WTC11 (cell line): ENCODE results near the gene PRDM1. TPM values are rescaled to one million over a fixed set of nuclear protein-coding genes. Genes with fewer than 3 reads are reported as not detected.

Source experiments
- ATAC-seq: fragments of 200-7000 bp; cut with Tn5 transposase; 2 replicates; pipeline ENCODE4 v1.10.0; 2021; ENCODE audit warnings: mild to moderate bottlenecking, moderate library complexity
- CTCF ChIA-PET: fragments of 300-600 bp; sonication (Branson Sonifier 250); formaldehyde crosslinking; loops from one replicate; lab custom pipeline; 2021; ENCODE audit warnings: antibody characterized with exemption; lab: Charles Lee
- POLR2A ChIA-PET: fragments of 350-600 bp; sonication (Branson Sonifier 250); formaldehyde crosslinking; loops from one replicate; lab custom pipeline; 2021; ENCODE audit warnings: antibody characterized with exemption; lab: Charles Lee
- DNase-seq: peaks from one replicate; pipeline ENCODE4 v3.0.0; 2021; ENCODE audit warnings: low spot score
- H3K27ac Mint-ChIP-seq: 2 replicates; pipeline ENCODE4 v1.8.0; 2021; ENCODE audit warnings: mixed read lengths
- H3K27me3 Mint-ChIP-seq: 2 replicates; pipeline ENCODE4 v1.8.0; 2021; ENCODE audit warnings: low read depth, mild to moderate bottlenecking, moderate library complexity, mixed read lengths
- H3K36me3 Mint-ChIP-seq: 2 replicates; pipeline ENCODE4 v1.8.0; 2021; ENCODE audit warnings: mixed read lengths
- H3K4me1 Mint-ChIP-seq: 2 replicates; pipeline ENCODE4 v1.8.0; 2022; ENCODE audit warnings: mixed read lengths
- H3K4me3 Mint-ChIP-seq: 2 replicates; pipeline ENCODE4 v1.8.0; 2021; ENCODE audit warnings: mild to moderate bottlenecking, moderate library complexity, mixed read lengths
- H3K9me3 Mint-ChIP-seq: 2 replicates; pipeline ENCODE4 v1.8.0; 2021; ENCODE audit warnings: mixed read lengths
- ATF1 ChIP-seq: sonication (generic); formaldehyde crosslinking; IDR thresholded peaks from 2 replicates; pipeline ENCODE4 v1.8.1; 2023; ENCODE audit warnings: mild to moderate bottlenecking, moderate library complexity, missing genetic modification reagents
- ATF2 ChIP-seq: sonication (generic); formaldehyde crosslinking; IDR thresholded peaks from 2 replicates; pipeline ENCODE4 v1.8.1; 2022; ENCODE audit warnings: low read depth, missing genetic modification reagents, borderline replicate concordance
- ATF6 ChIP-seq: sonication (generic); formaldehyde crosslinking; IDR thresholded peaks from 2 replicates; pipeline ENCODE4 v1.8.1; 2023; ENCODE audit warnings: mild to moderate bottlenecking, missing genetic modification reagents
- CDX4 ChIP-seq: fragments of 250-450 bp; sonication (Bioruptor Pico); IDR thresholded peaks from 2 replicates; pipeline ENCODE4 v1.9.0; 2021; ENCODE audit warnings: moderate library complexity, mild to moderate bottlenecking, inconsistent platforms, borderline replicate concordance
- CTCF ChIP-seq: fragments of 200-600 bp; IDR thresholded peaks from 2 replicates; pipeline ENCODE4 v1.8.0; 2022; ENCODE audit warnings: antibody characterized with exemption
- ELF4 ChIP-seq: sonication (generic); formaldehyde crosslinking; IDR thresholded peaks from 2 replicates; pipeline ENCODE4 v1.8.1; 2022; ENCODE audit warnings: low read depth, mild to moderate bottlenecking, moderate library complexity, missing genetic modification reagents
- FOXJ3 ChIP-seq: sonication (generic); formaldehyde crosslinking; IDR thresholded peaks from 2 replicates; pipeline ENCODE4 v1.9.0; 2021; ENCODE audit warnings: missing genetic modification reagents, mild to moderate bottlenecking, borderline replicate concordance
- JAZF1 ChIP-seq: fragments of 250-450 bp; sonication (Bioruptor Pico); IDR thresholded peaks from 2 replicates; pipeline ENCODE4 v1.9.0; 2021; ENCODE audit warnings: moderate library complexity, mild to moderate bottlenecking, inconsistent platforms
- MYBL2 ChIP-seq: sonication (generic); formaldehyde crosslinking; IDR thresholded peaks from 2 replicates; pipeline ENCODE4 v1.8.1; 2023; ENCODE audit warnings: mild to moderate bottlenecking, moderate library complexity, missing genetic modification reagents
- NR2C2 ChIP-seq: sonication (generic); formaldehyde crosslinking; IDR thresholded peaks from 2 replicates; pipeline ENCODE4 v1.8.0; 2022; ENCODE audit warnings: mild to moderate bottlenecking, missing genetic modification reagents
- PREB ChIP-seq: sonication (generic); formaldehyde crosslinking; IDR thresholded peaks from 2 replicates; pipeline ENCODE4 v1.8.1; 2022; ENCODE audit warnings: mild to moderate bottlenecking, missing genetic modification reagents, moderate library complexity, borderline replicate concordance
- RORB ChIP-seq: fragments of 250-450 bp; sonication (Bioruptor Pico); IDR thresholded peaks from 2 replicates; pipeline ENCODE4 v1.9.0; 2021; ENCODE audit warnings: mild to moderate bottlenecking
- SOX15 ChIP-seq: fragments of 250-450 bp; sonication (Bioruptor Pico); IDR thresholded peaks from 2 replicates; pipeline ENCODE4 v1.9.0; 2021; ENCODE audit warnings: mild to moderate bottlenecking
- TEAD1 ChIP-seq: sonication (generic); formaldehyde crosslinking; IDR thresholded peaks from 2 replicates; pipeline ENCODE4 v1.8.0; 2022; ENCODE audit warnings: mild to moderate bottlenecking, missing genetic modification reagents
- ZNF317 ChIP-seq: sonication (generic); formaldehyde crosslinking; IDR thresholded peaks from 2 replicates; pipeline ENCODE4 v1.8.1; 2023; ENCODE audit warnings: low read depth, mild to moderate bottlenecking, moderate library complexity, missing genetic modification reagents, borderline replicate concordance
- ZNF512 ChIP-seq: sonication (generic); formaldehyde crosslinking; IDR thresholded peaks from 2 replicates; pipeline ENCODE4 v1.8.1; 2022; ENCODE audit warnings: missing genetic modification reagents, borderline replicate concordance
- total RNA-seq: library from RNA; stranded (reverse); gene quantifications from 3 replicates; pipeline ENCODE4 v1.2.3, GENCODE V29; 2021

PRDM1 gene
- total RNA-seq, 1 experiment from 2014 or later: 1.8 TPM

- TF ChIP-seq FOXJ3: no peak
- no peak for TF ChIP-seq SOX15
These were observed 8.8 kb downstream of the PRDM1 start (continued) for GRCh38 chr6:106094964-106095335.

- TF ChIP-seq CTCF (no peak), PREB (CRISPR knock-in tag) (no peak), NR2C2 (CRISPR knock-in tag) (no peak), MYBL2 (CRISPR knock-in tag) (no peak), CDX4 (CRISPR knock-in tag) (no peak), ELF4 (CRISPR knock-in tag) (no peak), ZNF317 (CRISPR knock-in tag) (no peak), ATF1 (CRISPR knock-in tag) (no peak), TEAD1 (CRISPR knock-in tag) (no peak), ZNF512 (CRISPR knock-in tag) (no peak)
- Mint-ChIP-seq H3K4me3 (peak overlapping the region; percentile 65), H3K27ac (peak overlapping the region; percentile 48), H3K9me3 (no peaks in the 10 kb centered on the region), H3K27me3 (peaks cover 28% of the 10 kb centered on the region), H3K36me3 (no peaks in the 10 kb centered on the region), H3K4me1 (peaks cover 51% of the 10 kb centered on the region)
- DNase-seq: no peak
- ATAC-seq: peak; percentile 29
- CTCF ChIA-PET: interaction anchor here (0.6 kb wide), 1 partner anchor 171 kb away, joined by 3 read pairs; no protein-coding TSS in a partner anchor
- POLR2A ChIA-PET: no interaction called here
These were observed 11.5 kb downstream of the PRDM1 start for GRCh38 chr6:106097411-106098231.

GRCh38 chr6:106098383-106099234 lies 12.5 kb downstream of the PRDM1 start:
- Mint-ChIP-seq H3K36me3 (no peaks in the 10 kb centered on the region), H3K27ac (peak overlapping the region; percentile 48; the same call in 1 of the 2 replicates), H3K4me1 (peaks cover 59% of the 10 kb centered on the region), H3K4me3 (peak overlapping the region; percentile 65), H3K9me3 (no peaks in the 10 kb centered on the region), H3K27me3 (peaks cover 28% of the 10 kb centered on the region)
- peak; percentile 58 for ATAC-seq
- no peak for DNase-seq
- ChIA-PET POLR2A (no interaction called here), CTCF (interaction anchor here (1.2 to 1.5 kb wide), 2 partner anchors 8 to 124 kb away, joined by 3 to 7 read pairs; no protein-coding TSS in a partner anchor)
- TF ChIP-seq RORB (CRISPR knock-in tag) (no peak), ATF6 (CRISPR knock-in tag) (no peak), ATF2 (CRISPR knock-in tag) (no peak), JAZF1 (CRISPR knock-in tag) (no peak)
